Esophagus (tissue), 2 donors: ENCODE results near the gene TMEM209. TPM values are rescaled to one million over a fixed set of nuclear protein-coding genes. Genes with fewer than 3 reads are reported as not detected.
"Not testable (repeated sequence)": the region's sequence is repeated elsewhere in the genome, so short reads cannot be mapped to it uniquely, and the experiment has no call there.

ENCODE experiments used
- H3K27ac ChIP-seq, 2 donors: one replicate each; pipeline ENCODE4 v1.5.1; 2013; ENCODE audit warnings: low read depth in 2 of 2, mild to moderate bottlenecking in 2 of 2, inconsistent platforms in 1 of 2, low read length in 1 of 2, moderate library complexity in 1 of 2
- H3K27me3 ChIP-seq, 2 donors: one replicate each; pipeline ENCODE4 v1.6.1; 2013; ENCODE audit warnings: low read length in 2 of 2, control low read depth in 1 of 2, mild to moderate bottlenecking in 1 of 2; ENCODE audit not compliant: insufficient read depth in 2 of 2, control insufficient read depth in 1 of 2
- H3K36me3 ChIP-seq, 2 donors: one replicate each; pipeline ENCODE4 v1.6.1; 2013; ENCODE audit warnings: low read length in 1 of 2; ENCODE audit not compliant: control insufficient read depth in 2 of 2, insufficient read depth in 2 of 2
- H3K4me1 ChIP-seq, 2 donors: one replicate each; pipeline ENCODE4 v1.6.1; 2013; ENCODE audit warnings: low read length in 1 of 2; ENCODE audit not compliant: control insufficient read depth in 2 of 2, insufficient read depth in 2 of 2
- H3K4me3 ChIP-seq, 2 donors: one replicate each; pipeline ENCODE4 v1.5.1; 2013; ENCODE audit warnings: low read length in 2 of 2, mild to moderate bottlenecking in 2 of 2, low read depth in 1 of 2, moderate library complexity in 1 of 2
- H3K9me3 ChIP-seq, 2 donors: one replicate each; pipeline ENCODE4 v1.6.1; 2013; ENCODE audit warnings: mild to moderate bottlenecking in 2 of 2, low read depth in 1 of 2, low read length in 1 of 2, moderate library complexity in 1 of 2; ENCODE audit not compliant: control insufficient read depth in 2 of 2, insufficient read depth in 1 of 2
- WGBS, 2 donors: extraction: QIAGEN DNeasy Blood & Tissue Kit; methylation state at CpG; one replicate each; pipeline ENCODE4 v1.1.7; 2013; 5-methylcytosine and 5-hydroxymethylcytosine counted together
- polyA plus RNA-seq, 2 donors: library from polyadenylated mRNA; stranded (reverse); fragments of 200-250 nt; gene quantifications; one replicate each; pipeline ENCODE4 v1.2.3, GENCODE V29; 2013
- donor health status: healthy with polysubstance abuse.
- donor health status: Bipolar disorder and iron deficiency.

The TMEM209 gene
- polyA plus RNA-seq, 2 donors: 4.0 to 4.2 TPM

- peaks cover 0 to 7% of the 10 kb centered on the region in 2 donors for H3K4me1 ChIP-seq
- no peak overlapping the region for H3K27ac ChIP-seq
- peaks cover 0 to 2% of the 10 kb centered on the region in 2 donors for H3K9me3 ChIP-seq
- H3K4me3 ChIP-seq: no peak overlapping the region
- no peaks in the 10 kb centered on the region for H3K36me3 ChIP-seq
- 95 to 97% methylated on average over 14 of the region's 14 CpGs for WGBS, 2 donors
- no peaks in the 10 kb centered on the region for H3K27me3 ChIP-seq
Measured at GRCh38 chr7:130147710-130148325, 57.4 kb downstream of the TMEM209 start.

GRCh38 chr7:130146693-130147405 lies 58.4 kb downstream of the TMEM209 start:
- Histone ChIP-seq H3K9me3 (peaks cover 0 to 2% of the 10 kb centered on the region in 2 donors), H3K27me3 (no peaks in the 10 kb centered on the region), H3K36me3 (no peaks in the 10 kb centered on the region), H3K4me1 (peaks cover 0 to 3% of the 10 kb centered on the region in 2 donors), H3K27ac (no peak overlapping the region), H3K4me3 (no peak overlapping the region)
- WGBS, 2 donors: 94 to 97% methylated on average over 9 of the region's 9 CpGs

GRCh38 chr7:130146142-130146541 lies 59.1 kb downstream of the TMEM209 start:
- H3K9me3 ChIP-seq, H3K36me3 ChIP-seq, H3K27me3 ChIP-seq, H3K4me3 ChIP-seq, H3K27ac ChIP-seq, H3K4me1 ChIP-seq: not testable (repeated sequence)
- WGBS, 2 donors: 89 to 92% methylated on average over 5 of the region's 5 CpGs

- Histone ChIP-seq H3K4me3 (no peak overlapping the region), H3K36me3 (no peaks in the 10 kb centered on the region), H3K27me3 (no peaks in the 10 kb centered on the region), H3K4me1 (peaks cover 4 to 7% of the 10 kb centered on the region in 2 donors), H3K9me3 (no peaks in the 10 kb centered on the region), H3K27ac (no peak overlapping the region)
- WGBS, 2 donors: 87% methylated on average over 14 of the region's 14 CpGs
Measured at GRCh38 chr7:130145424-130146100, 59.6 kb downstream of the TMEM209 start.

GRCh38 chr7:130144312-130145171 lies 60.7 kb downstream of the TMEM209 start:
- 54 to 57% methylated on average over 14 of the region's 14 CpGs for WGBS, 2 donors
- no peaks in the 10 kb centered on the region for H3K27me3 ChIP-seq
- no peak overlapping the region for H3K27ac ChIP-seq
- peaks cover 4 to 6% of the 10 kb centered on the region in 2 donors for H3K4me1 ChIP-seq
- H3K36me3 ChIP-seq: peaks cover 0 to under 1% of the 10 kb centered on the region in 2 donors
- no peak overlapping the region for H3K4me3 ChIP-seq
- H3K9me3 ChIP-seq: no peaks in the 10 kb centered on the region

- H3K4me3 ChIP-seq: no peak overlapping the region
- H3K36me3 ChIP-seq: peaks cover 0 to 3% of the 10 kb centered on the region in 2 donors
- peaks cover 4 to 5% of the 10 kb centered on the region in 2 donors for H3K4me1 ChIP-seq
- H3K27me3 ChIP-seq: no peaks in the 10 kb centered on the region
- H3K9me3 ChIP-seq: no peaks in the 10 kb centered on the region
- WGBS, 2 donors: 74 to 93% methylated on average over 3 of the region's 3 CpGs
- no peak overlapping the region for H3K27ac ChIP-seq
Measured at GRCh38 chr7:130143986-130144311, 61.3 kb downstream of the TMEM209 start.

GRCh38 chr7:130143334-130143732 lies 61.9 kb downstream of the TMEM209 start:
- WGBS, 2 donors: 92 to 96% methylated on average over 5 of the region's 5 CpGs
- Histone ChIP-seq H3K9me3 (no peaks in the 10 kb centered on the region), H3K4me3 (no peak overlapping the region), H3K27me3 (no peaks in the 10 kb centered on the region), H3K4me1 (peaks cover 4 to 5% of the 10 kb centered on the region in 2 donors), H3K27ac (no peak overlapping the region), H3K36me3 (peaks cover 0 to 3% of the 10 kb centered on the region in 2 donors)

GRCh38 chr7:130142654-130143333 lies 62.4 kb downstream of the TMEM209 start:
- Histone ChIP-seq H3K4me3 (no peak overlapping the region), H3K27ac (no peak overlapping the region), H3K4me1 (peaks cover 4 to 5% of the 10 kb centered on the region in 2 donors), H3K36me3 (peaks cover 0 to 3% of the 10 kb centered on the region in 2 donors), H3K27me3 (no peaks in the 10 kb centered on the region), H3K9me3 (no peaks in the 10 kb centered on the region)
- 90% methylated on average over 14 of the region's 14 CpGs for WGBS, 2 donors
